AG04450 (cell line): ENCODE data around the gene YPEL2. TPM values are rescaled to one million over a fixed set of nuclear protein-coding genes. Genes with fewer than 3 reads are reported as not detected.
"Not testable (repeated sequence)": the region's sequence is repeated elsewhere in the genome, so short reads cannot be mapped to it uniquely, and the experiment has no call there.

Source experiments
- CTCF ChIA-PET: fragments of 300-600, 350-600 bp; formaldehyde crosslinking; extraction: SDS; loops from one replicate; lab custom pipeline; 2022; ENCODE audit warnings: antibody characterized with exemption, inconsistent platforms; lab: Charles Lee
- POLR2A ChIA-PET: fragments of 350-600 bp; formaldehyde crosslinking; extraction: SDS; loops from one replicate; lab custom pipeline; 2021; ENCODE audit warnings: antibody characterized with exemption, inconsistent platforms; lab: Yijun Ruan, JAX
- DNase-seq: peaks from one replicate; pipeline ENCODE4 v3.0.0-alpha.2; 2011; ENCODE audit warnings: low read depth, low spot score
- H3K27ac ChIP-seq: one replicate; pipeline ENCODE4 v1.5.1; 2012; ENCODE audit warnings: low read depth, low read length, control low read depth
- H3K27me3 ChIP-seq: one replicate; pipeline ENCODE4 v1.6.0; 2012; ENCODE audit warnings: low read length; ENCODE audit not compliant: control insufficient read depth, insufficient read depth
- H3K4me3 ChIP-seq: 2 replicates; pipeline ENCODE4 v1.5.1; 2011; ENCODE audit warnings: mild to moderate bottlenecking, low read depth, low read length, control low read depth
- H3K9me3 ChIP-seq: 2 replicates; pipeline ENCODE4 v1.5.1; 2012; ENCODE audit warnings: low read length; ENCODE audit not compliant: control insufficient read depth, insufficient read depth
- CTCF ChIP-seq: IDR thresholded peaks from 2 replicates; pipeline ENCODE4 v1.5.1; 2011; ENCODE audit warnings: low read depth, low read length, control low read depth, inconsistent platforms
- polyA plus RNA-seq: library from polyadenylated mRNA; depleted of rRNA; stranded (reverse); fragments of >200 nt; gene quantifications from 2 replicates; pipeline ENCODE4 v1.2.3, GENCODE V29; 2011

The YPEL2 gene
- polyA plus RNA-seq, 1 experiment, result 7.7 TPM

DNA sequence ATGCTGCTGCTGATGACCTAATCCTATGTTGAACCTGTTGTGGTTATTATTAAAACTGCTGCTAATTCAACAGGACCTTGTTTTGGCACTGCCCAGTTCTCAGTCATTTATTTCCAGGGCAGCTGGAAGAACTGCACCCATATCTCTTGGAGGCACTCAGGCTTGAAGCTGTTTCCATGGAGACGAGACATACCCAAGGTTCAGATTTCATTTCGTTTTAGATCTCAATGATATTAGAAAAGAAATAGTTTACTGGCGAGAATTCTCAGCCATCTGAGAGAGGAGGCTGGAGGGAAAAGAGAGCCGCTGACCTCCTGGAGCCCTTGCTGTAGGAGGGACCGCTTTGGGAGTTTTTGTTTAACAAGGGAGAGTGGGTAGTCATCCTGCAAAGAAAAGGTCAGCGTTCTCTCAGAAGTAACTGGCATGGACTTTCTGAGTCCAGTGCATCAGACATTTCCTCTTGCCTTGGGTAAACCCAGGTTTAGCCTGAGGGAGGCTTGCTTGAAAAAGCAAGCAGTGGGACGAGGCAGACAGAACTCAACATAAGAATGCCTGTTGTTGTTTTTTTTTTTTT is 75.4 kb downstream of the YPEL2 start:
- Histone ChIP-seq H3K4me3 (no peak overlapping the region), H3K27me3 (no peaks in the 10 kb centered on the region), H3K9me3 (peaks cover 9% of the 10 kb centered on the region; the same call in 1 of the 2 replicates), H3K27ac (peak overlapping the region; percentile 39)
- CTCF ChIA-PET, result interaction anchor here (0.7 to 1.0 kb wide), 2 partner anchors 35 to 241 kb away, joined by 3 read pairs; no protein-coding TSS in a partner anchor
- peak; percentile 26 for DNase-seq
- POLR2A ChIA-PET, result interaction anchor here (0.5 kb wide), 1 partner anchor 693 kb away, joined by 3 read pairs; no protein-coding TSS in a partner anchor
- no peak for TF ChIP-seq CTCF

DNA sequence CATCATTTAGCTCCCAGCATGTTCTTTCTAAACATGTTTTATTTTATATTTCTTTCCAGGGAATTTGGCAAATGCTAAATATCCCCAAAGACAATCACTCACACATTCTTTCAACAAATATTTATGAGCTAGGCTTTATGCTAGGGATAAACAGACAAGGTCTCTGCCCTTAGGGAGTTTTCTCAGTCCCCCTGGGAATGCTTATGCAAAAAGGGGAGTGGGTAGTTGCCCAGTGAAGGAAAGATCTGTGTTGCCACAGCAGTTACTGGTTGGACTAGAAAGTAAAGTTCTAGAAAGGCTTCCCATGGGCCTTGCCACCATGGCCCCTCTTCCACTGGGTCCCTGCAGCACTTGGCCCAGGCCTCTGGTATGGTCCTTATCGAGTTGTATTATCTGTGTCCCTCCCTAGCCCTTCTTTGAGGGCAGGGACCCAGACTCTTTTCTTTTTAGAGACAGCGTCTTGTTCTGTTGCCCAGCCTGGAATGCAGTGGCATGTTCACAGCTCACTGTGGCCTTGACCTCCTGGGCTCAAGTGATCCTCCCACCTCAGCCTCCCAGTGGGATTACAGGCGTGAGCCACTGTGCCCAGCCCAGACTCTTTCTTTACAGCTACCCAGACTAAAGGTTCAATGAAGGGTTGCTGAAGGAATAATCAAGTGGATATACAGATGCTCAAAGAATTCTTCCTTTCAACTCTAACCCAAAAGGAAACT is 78.0 kb downstream of the YPEL2 start:
- H3K27me3 ChIP-seq, result no peaks in the 10 kb centered on the region
- H3K4me3 ChIP-seq, result no peak overlapping the region
- no peak for DNase-seq
- H3K27ac ChIP-seq, result no peak overlapping the region
- peaks cover 9% of the 10 kb centered on the region; the same call in 1 of the 2 replicates for H3K9me3 ChIP-seq
- TF ChIP-seq CTCF, result no peak
- ChIA-PET CTCF (interaction anchor here (1.1 kb wide), 1 partner anchor 80 kb away, joined by 3 read pairs; no protein-coding TSS in a partner anchor), POLR2A (no interaction called here)

DNA sequence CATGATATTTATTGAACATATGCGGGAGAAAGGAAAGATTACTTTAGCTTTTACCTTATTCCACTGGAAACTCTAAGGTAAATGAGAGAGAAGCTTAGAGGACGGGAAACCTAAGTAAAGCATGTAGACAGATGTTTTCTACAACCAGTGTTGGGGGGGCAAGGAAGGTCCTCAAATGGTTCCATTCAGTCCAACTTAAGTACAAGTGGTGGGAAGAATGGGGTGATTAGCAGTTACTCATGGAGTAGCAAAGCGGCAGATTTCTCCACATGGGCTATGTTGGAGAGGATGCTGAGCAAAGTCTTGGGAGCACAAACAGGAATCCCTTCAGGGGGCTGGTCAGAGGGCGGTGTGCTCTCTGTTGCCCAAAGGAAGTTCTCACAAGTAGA is 78.6 kb downstream of the YPEL2 start:
- ChIA-PET POLR2A (no interaction called here), CTCF (interaction anchor here (1.1 kb wide), 1 partner anchor 81 kb away, joined by 3 read pairs; no protein-coding TSS in a partner anchor)
- DNase-seq, result no peak
- Histone ChIP-seq H3K9me3 (peaks cover 9% of the 10 kb centered on the region; the same call in 1 of the 2 replicates), H3K4me3 (no peak overlapping the region), H3K27ac (no peak overlapping the region), H3K27me3 (no peaks in the 10 kb centered on the region)
- no peak for TF ChIP-seq CTCF

GRCh38 chr17:59412431-59412830 is 81.0 kb downstream of the YPEL2 start:
- CTCF ChIA-PET, result interaction anchor here (0.7 kb wide), 1 partner anchor 83 kb away, joined by 3 read pairs; no protein-coding TSS in a partner anchor

GRCh38 chr17:59413014-59413766 is 81.7 kb downstream of the YPEL2 start:
- no peak for DNase-seq
- ChIA-PET CTCF (interaction anchor here (0.7 kb wide), 1 partner anchor 83 kb away, joined by 3 read pairs; no protein-coding TSS in a partner anchor), POLR2A (no interaction called here)
- Histone ChIP-seq H3K27ac (no peak overlapping the region), H3K27me3 (peaks cover 7% of the 10 kb centered on the region), H3K9me3 (peaks cover 9% of the 10 kb centered on the region; the same call in 1 of the 2 replicates), H3K4me3 (no peak overlapping the region)
- no peak for TF ChIP-seq CTCF

More at GRCh38 chr17:59412431-59412830, 81.0 kb downstream of the YPEL2 start:
- DNase-seq, H3K9me3 ChIP-seq, H3K27me3 ChIP-seq, H3K4me3 ChIP-seq, H3K27ac ChIP-seq, POLR2A ChIA-PET: not testable (repeated sequence)
